Testis (tissue), 2 donors: ENCODE measurements around the gene VPS54.

ENCODE experiments used
- POLR2A ChIP-seq: fragments of 450-650 bp; IDR thresholded peaks from one replicate; pipeline ENCODE4 v1.6.1; 2017; ENCODE audit warnings: antibody characterized with exemption, mild to moderate bottlenecking, moderate library complexity
- TF ChIP-seq, protein P1 (sequence below), 3 experiments: fragments of 450-650 bp in 2 of 3; fragments of 200-600 bp in 1 of 3; sonication (generic) in 1 of 3; IDR thresholded peaks; one replicate each; pipeline ENCODE4 v1.5.1; 2016 to 2019; ENCODE audit warnings: antibody characterized with exemption in 3 of 3, mild to moderate bottlenecking in 2 of 3, moderate library complexity in 1 of 3

GRCh38 chr2:64012115-64012514, 7.1 kb downstream of the VPS54 start:
- TF ChIP-seq, protein P1, sequence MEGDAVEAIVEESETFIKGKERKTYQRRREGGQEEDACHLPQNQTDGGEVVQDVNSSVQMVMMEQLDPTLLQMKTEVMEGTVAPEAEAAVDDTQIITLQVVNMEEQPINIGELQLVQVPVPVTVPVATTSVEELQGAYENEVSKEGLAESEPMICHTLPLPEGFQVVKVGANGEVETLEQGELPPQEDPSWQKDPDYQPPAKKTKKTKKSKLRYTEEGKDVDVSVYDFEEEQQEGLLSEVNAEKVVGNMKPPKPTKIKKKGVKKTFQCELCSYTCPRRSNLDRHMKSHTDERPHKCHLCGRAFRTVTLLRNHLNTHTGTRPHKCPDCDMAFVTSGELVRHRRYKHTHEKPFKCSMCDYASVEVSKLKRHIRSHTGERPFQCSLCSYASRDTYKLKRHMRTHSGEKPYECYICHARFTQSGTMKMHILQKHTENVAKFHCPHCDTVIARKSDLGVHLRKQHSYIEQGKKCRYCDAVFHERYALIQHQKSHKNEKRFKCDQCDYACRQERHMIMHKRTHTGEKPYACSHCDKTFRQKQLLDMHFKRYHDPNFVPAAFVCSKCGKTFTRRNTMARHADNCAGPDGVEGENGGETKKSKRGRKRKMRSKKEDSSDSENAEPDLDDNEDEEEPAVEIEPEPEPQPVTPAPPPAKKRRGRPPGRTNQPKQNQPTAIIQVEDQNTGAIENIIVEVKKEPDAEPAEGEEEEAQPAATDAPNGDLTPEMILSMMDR (IDR thresholded peaks at IDR 0.05) = no peak
- no peak for TF ChIP-seq POLR2A
